ENCODE results near the gene NEURL4.
A peak's percentile ranks its signal among the peaks of the same experiment; 100 is the strongest.

The NEURL4 gene

DNA sequence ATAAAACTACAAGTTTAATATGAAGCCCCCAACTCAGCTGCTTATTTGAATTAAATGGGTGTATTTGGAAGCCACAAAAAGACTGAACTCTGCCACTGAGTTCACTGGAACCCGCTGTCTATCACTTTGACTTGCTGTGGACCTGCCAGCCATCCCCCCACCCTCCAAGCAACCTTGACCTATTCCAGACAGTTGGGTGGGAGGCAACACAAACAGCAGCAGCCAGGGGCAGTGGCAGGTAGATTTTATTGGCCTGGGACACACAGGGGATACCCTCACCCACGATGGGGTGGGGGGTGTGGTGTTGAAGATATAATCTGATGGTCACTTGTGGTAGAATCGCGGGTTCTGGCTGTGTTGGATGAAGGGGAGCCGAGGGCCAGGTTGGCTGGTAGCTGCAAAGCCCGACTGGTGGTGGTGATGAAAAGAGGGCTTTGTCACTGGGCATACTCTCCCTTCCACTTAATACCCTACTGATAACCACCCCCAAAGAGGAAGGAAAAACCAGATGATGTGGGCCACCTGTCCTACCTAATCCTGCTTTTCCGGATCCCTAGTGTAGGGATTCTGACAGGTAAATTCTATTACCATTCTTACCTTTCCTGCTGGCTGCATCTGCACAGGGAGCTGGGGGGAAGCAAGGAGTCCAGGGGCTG, 16.6 kb downstream of the NEURL4 start:
- Histone ChIP-seq H3K9ac (ENCODE audit: low read length) (no peak overlapping the region), H3K27ac (ENCODE audit: low read length) (no peak overlapping the region), H3K4me1 (ENCODE audit: low read length) (peaks cover 28% of the 10 kb centered on the region), H3K4me2 (ENCODE audit: low read length) (no peak overlapping the region), H3K79me2 (ENCODE audit: low read length) (peaks cover 62% of the 10 kb centered on the region), H3K36me3 (replicated peaks; ENCODE audit: low read depth, low read length) (peaks cover 45% of the 10 kb centered on the region), H4K20me1 (ENCODE audit: insufficient read depth, low read length) (peaks cover 38% of the 10 kb centered on the region), H3K4me3 (ENCODE audit: low read length) (no peak overlapping the region), H3K9me3 (ENCODE audit: insufficient read depth, low read length) (no peaks in the 10 kb centered on the region), H3K27me3 (ENCODE audit: low read depth, low read length) (no peaks in the 10 kb centered on the region), H2AFZ (ENCODE audit: low read depth, low read length) (no peak overlapping the region)
- TF ChIP-seq CTCF (IDR thresholded peaks at IDR 0.05; ENCODE audit: low read depth, low read length) (no peak), EZH2phosphoT487 (IDR thresholded peaks at IDR 0.05; ENCODE audit: low read depth) (no peak)

GRCh38 chr17:7311110-7311705, 17.9 kb downstream of the NEURL4 start:
- no peak overlapping the region for H3K4me3 ChIP-seq (ENCODE audit: low read length)
- no peak overlapping the region for H3K4me2 ChIP-seq (ENCODE audit: low read length)
- H3K79me2 ChIP-seq (ENCODE audit: low read length), result peaks cover 64% of the 10 kb centered on the region
- H4K20me1 ChIP-seq (ENCODE audit: insufficient read depth, low read length), result peaks cover 38% of the 10 kb centered on the region
- peaks cover 28% of the 10 kb centered on the region for H3K4me1 ChIP-seq (ENCODE audit: low read length)
- H3K36me3 ChIP-seq (replicated peaks; ENCODE audit: low read depth, low read length), result peaks cover 45% of the 10 kb centered on the region
- no peak overlapping the region for H2AFZ ChIP-seq (ENCODE audit: low read depth, low read length)
- H3K27me3 ChIP-seq (ENCODE audit: low read depth, low read length), result no peaks in the 10 kb centered on the region
- H3K27ac ChIP-seq (ENCODE audit: low read length), result no peak overlapping the region
- H3K9ac ChIP-seq (ENCODE audit: low read length), result no peak overlapping the region
- no peaks in the 10 kb centered on the region for H3K9me3 ChIP-seq (ENCODE audit: insufficient read depth, low read length)
- TF ChIP-seq CTCF (IDR thresholded peaks at IDR 0.05; ENCODE audit: low read depth, low read length) (no peak), EZH2phosphoT487 (IDR thresholded peaks at IDR 0.05; ENCODE audit: low read depth) (no peak)

- Histone ChIP-seq H3K36me3 (replicated peaks; ENCODE audit: low read depth, low read length) (peaks cover 45% of the 10 kb centered on the region), H3K27ac (ENCODE audit: low read length) (peak overlapping the region; percentile 99), H2AFZ (ENCODE audit: low read depth, low read length) (no peak overlapping the region), H3K9ac (ENCODE audit: low read length) (peak overlapping the region; percentile 100), H3K79me2 (ENCODE audit: low read length) (peaks cover 60% of the 10 kb centered on the region), H3K4me1 (ENCODE audit: low read length) (peaks cover 22% of the 10 kb centered on the region), H3K4me3 (ENCODE audit: low read length) (peak overlapping the region; percentile 100), H3K27me3 (ENCODE audit: low read depth, low read length) (no peaks in the 10 kb centered on the region), H3K4me2 (ENCODE audit: low read length) (peak overlapping the region; percentile 98), H3K9me3 (ENCODE audit: insufficient read depth, low read length) (no peaks in the 10 kb centered on the region), H4K20me1 (ENCODE audit: insufficient read depth, low read length) (peaks cover 38% of the 10 kb centered on the region)
- no peak for TF ChIP-seq CTCF (IDR thresholded peaks at IDR 0.05; ENCODE audit: low read depth, low read length)
- TF ChIP-seq EZH2phosphoT487 (IDR thresholded peaks at IDR 0.05; ENCODE audit: low read depth), result no peak
These were observed 19.5 kb downstream of the NEURL4 start for GRCh38 chr17:7309628-7310027.

- peaks cover 19% of the 10 kb centered on the region for H3K4me1 ChIP-seq (ENCODE audit: low read length)
These were observed 20.3 kb downstream of the NEURL4 start for GRCh38 chr17:7308625-7309433.

More at GRCh38 chr17:7308625-7309433, 20.3 kb downstream of the NEURL4 start:
- H3K9me3 ChIP-seq (ENCODE audit: insufficient read depth, low read length), result no peaks in the 10 kb centered on the region
- H3K9ac ChIP-seq (ENCODE audit: low read length), result peak overlapping the region; percentile 100
- no peak overlapping the region for H2AFZ ChIP-seq (ENCODE audit: low read depth, low read length)
- peaks cover 45% of the 10 kb centered on the region for H3K36me3 ChIP-seq (replicated peaks; ENCODE audit: low read depth, low read length)
- H3K4me2 ChIP-seq (ENCODE audit: low read length), result peak overlapping the region; percentile 98
- peaks cover 38% of the 10 kb centered on the region for H4K20me1 ChIP-seq (ENCODE audit: insufficient read depth, low read length)
- peak overlapping the region; percentile 99 for H3K27ac ChIP-seq (ENCODE audit: low read length)
- H3K79me2 ChIP-seq (ENCODE audit: low read length), result peaks cover 55% of the 10 kb centered on the region
- H3K27me3 ChIP-seq (ENCODE audit: low read depth, low read length), result no peaks in the 10 kb centered on the region
- TF ChIP-seq EZH2phosphoT487 (IDR thresholded peaks at IDR 0.05; ENCODE audit: low read depth) (no peak), CTCF (IDR thresholded peaks at IDR 0.05; ENCODE audit: low read depth, low read length) (no peak)
- peak overlapping the region; percentile 100 for H3K4me3 ChIP-seq (ENCODE audit: low read length)
